ENCODE results near the gene TTBK2.

GRCh38 chr15:42732095-42732827 is 188.3 kb downstream of the TTBK2 start:
- no peak for TF ChIP-seq SIN3A (IDR thresholded peaks at IDR 0.05; ENCODE audit: low read depth)
- no peak for TF ChIP-seq POLR2A (IDR thresholded peaks at IDR 0.05; ENCODE audit: borderline replicate concordance, extremely low read depth, insufficient read depth, insufficient read length)
- TF ChIP-seq CTCF (IDR thresholded peaks at IDR 0.05 in 2 of 3, conservative IDR thresholded peaks at IDR 0.05 in 1 of 3; ENCODE audit: borderline replicate concordance in 1 of 3, insufficient read depth in 1 of 3, low read depth in 2 of 3, low read length in 2 of 3) = no peak
- no peak for TF ChIP-seq RAD21 (IDR thresholded peaks at IDR 0.05; ENCODE audit: low read depth)
